ENCODE data around the gene FASN. TPM values are rescaled to one million over a fixed set of nuclear protein-coding genes. Genes with fewer than 3 reads are reported as not detected.
A peak's percentile ranks its signal among the peaks of the same experiment; 100 is the strongest.

The FASN gene
- total RNA-seq, 6 donors from 2014 or later: 191 to 805 (median 577) TPM

DNA sequence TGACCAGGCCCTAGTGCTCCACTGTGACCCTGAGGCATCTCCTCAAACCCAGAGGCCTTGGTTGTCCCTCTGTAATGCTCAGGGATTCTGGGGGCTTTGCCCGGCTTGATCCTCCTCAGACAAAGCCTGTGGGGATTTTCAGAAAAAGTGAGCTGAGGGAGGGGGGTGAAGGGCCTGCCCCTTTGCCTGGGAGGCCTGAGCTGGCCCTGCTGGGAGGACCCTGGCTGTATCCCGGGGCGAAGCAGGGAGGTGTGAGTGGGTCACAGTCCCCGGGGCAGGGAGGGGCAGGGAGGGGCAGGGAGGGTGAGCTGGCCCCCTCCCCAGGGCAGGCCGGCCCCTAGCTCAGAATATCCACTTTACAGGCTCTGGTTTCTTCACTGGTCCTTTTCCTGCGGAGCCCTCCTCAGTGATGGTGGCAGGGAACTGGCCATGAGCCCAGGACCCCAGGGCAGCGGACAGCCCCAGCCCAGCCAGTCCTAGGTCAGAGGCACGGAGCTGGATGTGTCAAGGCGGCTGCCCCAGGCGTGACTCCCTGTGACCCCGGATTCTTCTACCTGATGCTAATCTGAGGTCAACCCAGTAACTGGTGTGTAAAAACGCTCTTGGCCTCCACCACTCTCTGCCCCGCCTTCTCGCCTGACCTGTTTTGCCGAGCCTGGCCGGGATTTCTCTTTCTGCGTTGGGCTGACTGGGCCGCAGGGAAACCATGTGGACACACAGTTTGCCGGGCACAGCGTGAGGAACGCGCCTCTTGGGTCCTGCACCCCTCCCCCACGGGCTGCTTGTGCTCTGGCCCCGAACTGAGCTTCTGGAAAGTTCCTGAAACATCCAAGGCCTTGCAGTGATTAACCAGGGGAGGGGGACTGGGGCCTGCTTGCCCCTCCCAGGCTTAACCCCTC lies 5.8 kb upstream of the FASN start:
- Histone ChIP-seq H3K27me3 (no peaks in the 10 kb centered on the region), H3K9me3 (no peaks in the 10 kb centered on the region), H3K36me3 (no peaks in the 10 kb centered on the region), H3K27ac (peak overlapping the region; percentile 85 to 92 (median 88)), H3K4me3 (no peak overlapping the region), H3K4me1 (peaks cover 53 to 86% (median 72%) of the 10 kb centered on the region in 4 donors)
- TF ChIP-seq EP300 (IDR thresholded peaks at IDR 0.05) (peak in 1 of 4 donors; percentile 20), POLR2A (IDR thresholded peaks at IDR 0.05) (peak in 1 of 4 donors; percentile 54), POLR2AphosphoS5 (IDR thresholded peaks at IDR 0.05) (peak; percentile 15 to 55)
- TF ChIP-seq, protein P1, sequence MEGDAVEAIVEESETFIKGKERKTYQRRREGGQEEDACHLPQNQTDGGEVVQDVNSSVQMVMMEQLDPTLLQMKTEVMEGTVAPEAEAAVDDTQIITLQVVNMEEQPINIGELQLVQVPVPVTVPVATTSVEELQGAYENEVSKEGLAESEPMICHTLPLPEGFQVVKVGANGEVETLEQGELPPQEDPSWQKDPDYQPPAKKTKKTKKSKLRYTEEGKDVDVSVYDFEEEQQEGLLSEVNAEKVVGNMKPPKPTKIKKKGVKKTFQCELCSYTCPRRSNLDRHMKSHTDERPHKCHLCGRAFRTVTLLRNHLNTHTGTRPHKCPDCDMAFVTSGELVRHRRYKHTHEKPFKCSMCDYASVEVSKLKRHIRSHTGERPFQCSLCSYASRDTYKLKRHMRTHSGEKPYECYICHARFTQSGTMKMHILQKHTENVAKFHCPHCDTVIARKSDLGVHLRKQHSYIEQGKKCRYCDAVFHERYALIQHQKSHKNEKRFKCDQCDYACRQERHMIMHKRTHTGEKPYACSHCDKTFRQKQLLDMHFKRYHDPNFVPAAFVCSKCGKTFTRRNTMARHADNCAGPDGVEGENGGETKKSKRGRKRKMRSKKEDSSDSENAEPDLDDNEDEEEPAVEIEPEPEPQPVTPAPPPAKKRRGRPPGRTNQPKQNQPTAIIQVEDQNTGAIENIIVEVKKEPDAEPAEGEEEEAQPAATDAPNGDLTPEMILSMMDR (IDR thresholded peaks at IDR 0.05): no peak
- DNase-seq: peak; percentile 75 to 92
- peak in 1 of 2 donors; percentile 28 for ATAC-seq (ENCODE audit: low FRiP score in 2 of 2)
- 66 to 72% methylated on average over 10 to 24 of the region's 24 CpGs for WGBS, 2 donors

DNA sequence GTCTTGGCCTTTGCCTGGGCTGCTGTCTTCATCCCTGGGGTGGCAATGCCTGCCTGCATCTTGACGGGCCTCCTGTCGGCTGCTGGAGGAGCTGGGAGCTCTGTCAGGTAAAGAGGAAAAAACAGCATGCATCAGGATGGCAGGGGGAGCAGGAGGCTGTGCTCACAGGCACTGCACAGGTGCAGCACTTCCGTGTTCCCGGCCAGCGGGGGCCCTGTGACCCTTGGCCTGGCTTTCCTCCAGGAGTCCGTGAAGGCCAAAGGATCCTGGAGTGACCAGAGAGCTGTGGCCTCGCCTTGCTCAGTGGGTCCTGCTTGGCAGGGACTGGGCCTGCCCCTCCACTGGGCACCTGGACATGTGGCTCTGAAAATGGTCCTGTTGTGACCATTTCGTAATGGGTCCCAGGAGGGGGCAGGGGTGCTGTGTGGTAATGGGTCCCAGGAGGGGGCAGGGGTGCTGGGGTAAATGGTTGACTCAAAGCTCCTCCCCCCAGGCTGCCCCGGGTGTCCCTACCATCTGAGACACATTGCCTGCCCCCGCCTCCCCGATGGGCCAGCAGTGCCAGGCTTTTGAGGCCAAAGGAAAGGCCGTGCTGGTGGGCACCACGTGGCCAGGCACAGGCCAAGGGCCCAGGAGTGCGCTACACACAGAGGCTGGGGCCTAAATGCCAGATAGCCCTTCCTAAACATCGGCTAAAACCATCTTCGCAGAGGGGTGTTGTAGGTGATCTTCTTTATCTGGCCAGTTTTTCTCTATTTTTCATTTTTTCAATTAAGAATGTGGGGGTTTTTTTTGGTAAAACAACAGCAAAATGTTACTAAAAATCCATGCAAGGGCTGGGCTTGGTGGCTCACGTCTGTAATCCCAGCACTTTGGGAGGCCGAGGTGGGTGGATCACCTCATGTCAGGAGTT lies 4.0 kb upstream of the FASN start:
- H3K4me1 ChIP-seq: peaks cover 50 to 82% (median 69%) of the 10 kb centered on the region in 4 donors
- no peaks in the 10 kb centered on the region for H3K9me3 ChIP-seq
- ATAC-seq (ENCODE audit: low FRiP score in 2 of 2) (no peak), DNase-seq (peak in 1 of 2 donors; percentile 75)
- TF ChIP-seq POLR2A (IDR thresholded peaks at IDR 0.05): no peak
- TF ChIP-seq EP300 (IDR thresholded peaks at IDR 0.05): no peak
- TF ChIP-seq, protein P1 (IDR thresholded peaks at IDR 0.05): no peak
- TF ChIP-seq POLR2AphosphoS5 (IDR thresholded peaks at IDR 0.05): no peak
- H3K27me3 ChIP-seq: no peaks in the 10 kb centered on the region
- no peaks in the 10 kb centered on the region for H3K36me3 ChIP-seq
- H3K4me3 ChIP-seq: no peak overlapping the region
- 74 to 81% methylated on average over 12 to 18 of the region's 18 CpGs for WGBS, 2 donors
- H3K27ac ChIP-seq: peak overlapping the region in 3 of 4 donors; percentile 85 to 96 (median 91)

DNA sequence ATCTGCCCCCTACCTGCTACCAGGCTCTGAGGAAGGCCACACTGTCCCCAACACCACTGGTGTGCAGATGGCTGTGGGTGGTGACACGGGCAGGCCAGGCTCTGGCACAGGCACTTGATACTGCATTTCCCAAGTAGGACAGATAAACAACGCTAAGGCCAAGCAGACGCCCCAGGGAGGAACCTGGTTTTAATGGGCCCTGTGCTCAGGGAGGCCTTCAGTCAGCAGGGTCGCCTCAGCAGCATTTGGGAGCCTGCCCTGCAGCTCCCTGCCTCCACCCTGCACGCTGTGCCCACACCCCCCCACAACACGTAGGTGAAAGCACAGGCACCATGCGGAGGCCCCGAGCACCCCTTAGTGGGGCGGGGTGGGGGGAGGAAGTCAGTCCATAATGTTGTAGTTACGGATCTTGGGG lies 3.3 kb upstream of the FASN start:
- peaks cover 45 to 82% (median 69%) of the 10 kb centered on the region in 4 donors for H3K4me1 ChIP-seq
- ATAC-seq (ENCODE audit: low FRiP score in 2 of 2) (no peak), DNase-seq (peak in 1 of 2 donors; percentile 39)
- 81 to 82% methylated on average over 7 to 10 of the region's 10 CpGs for WGBS, 2 donors
- H3K27ac ChIP-seq: peak overlapping the region in 2 of 4 donors; percentile 91 to 96
- H3K4me3 ChIP-seq: no peak overlapping the region
- TF ChIP-seq EP300 (IDR thresholded peaks at IDR 0.05) (no peak), POLR2A (IDR thresholded peaks at IDR 0.05) (no peak), POLR2AphosphoS5 (IDR thresholded peaks at IDR 0.05) (no peak)
- TF ChIP-seq, protein P1 (IDR thresholded peaks at IDR 0.05): no peak
- H3K36me3 ChIP-seq: peaks cover 0 to under 1% (median 0%) of the 10 kb centered on the region in 4 donors
- no peaks in the 10 kb centered on the region for H3K9me3 ChIP-seq
- no peaks in the 10 kb centered on the region for H3K27me3 ChIP-seq

DNA sequence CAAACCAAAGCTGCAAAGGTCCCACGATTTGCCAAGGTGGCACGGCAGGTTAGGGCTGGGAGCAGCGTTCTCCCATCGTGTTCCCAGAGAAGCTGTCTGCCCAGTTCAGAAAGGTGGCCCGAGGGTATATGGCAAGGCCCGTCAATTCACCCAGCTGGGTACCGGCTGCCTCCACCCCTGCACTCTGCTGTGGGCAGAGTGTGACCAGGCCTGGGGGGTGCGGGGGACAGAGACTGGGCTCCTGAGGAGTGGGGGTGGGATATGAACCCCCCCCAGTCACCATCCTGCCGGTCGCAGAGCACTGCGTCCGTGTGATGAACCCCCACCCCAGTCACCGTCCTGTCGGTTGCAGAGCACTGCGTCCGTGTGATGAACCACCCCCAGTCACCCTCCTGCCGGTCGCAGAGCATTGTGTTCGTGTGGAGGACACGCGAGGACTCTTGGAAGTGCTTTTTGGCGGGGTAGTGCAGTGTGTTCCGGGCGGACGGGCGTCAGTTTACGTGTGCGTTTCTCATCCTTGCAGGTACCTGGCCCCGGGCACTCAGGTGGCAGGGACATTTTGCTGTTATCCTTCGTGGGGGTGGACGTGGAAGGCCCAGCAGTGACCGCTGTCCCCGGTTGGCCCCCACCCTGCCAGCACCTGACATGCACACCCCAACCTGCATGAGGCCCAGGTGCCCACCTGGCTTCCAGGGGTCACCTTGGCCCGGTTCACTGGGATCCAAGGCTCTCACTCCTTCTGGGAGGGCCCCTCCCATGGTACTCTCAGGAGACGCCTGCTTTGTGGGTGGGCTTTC lies 2.7 kb upstream of the FASN start:
- Histone ChIP-seq H3K27ac (peak overlapping the region in 3 of 4 donors; percentile 95 to 98 (median 96)), H3K9me3 (no peaks in the 10 kb centered on the region), H3K4me1 (peaks cover 39 to 79% (median 65%) of the 10 kb centered on the region in 4 donors), H3K27me3 (no peaks in the 10 kb centered on the region), H3K4me3 (no peak overlapping the region), H3K36me3 (peaks cover 0 to 7% (median 5%) of the 10 kb centered on the region in 4 donors)
- no peak for ATAC-seq (ENCODE audit: low FRiP score in 2 of 2)
- peak in 1 of 2 donors; percentile 51 for DNase-seq
- 95% methylated on average over 16 to 22 of the region's 35 CpGs for WGBS, 2 donors
- no peak for TF ChIP-seq EP300 (IDR thresholded peaks at IDR 0.05)
- TF ChIP-seq, protein P1 (IDR thresholded peaks at IDR 0.05): no peak
- no peak for TF ChIP-seq POLR2A (IDR thresholded peaks at IDR 0.05)
- no peak for TF ChIP-seq POLR2AphosphoS5 (IDR thresholded peaks at IDR 0.05)
